Caco-2 (cell line): ENCODE data around the gene EOGT. TPM values are rescaled to one million over a fixed set of nuclear protein-coding genes. Genes with fewer than 3 reads are reported as not detected.

Experiments used
- BruUV-seq: library from RNA; stranded (reverse); fragments of 400-500 nt; replicated peaks from 2 replicates; lab custom pipeline; 2021; lab: Mats Ljungman, UMichigan
- CTCF ChIA-PET: fragments of 300-600 bp; sonication (Branson Sonifier 250); formaldehyde crosslinking; loops from one replicate; lab custom pipeline; 2022; ENCODE audit warnings: antibody characterized with exemption; lab: Charles Lee
- POLR2A ChIA-PET: fragments of 300-600 bp; sonication (Branson Sonifier 250); formaldehyde crosslinking; loops from one replicate; lab custom pipeline; 2022; ENCODE audit warnings: antibody characterized with exemption; lab: Charles Lee
- DNase-seq, 2 experiments: peaks; one replicate each; pipeline versions ENCODE4 v3.0.0 to v3.0.0-alpha.2; 2020 to 2022
- H3K27me3 ChIP-seq: replicated peaks from 2 replicates; pipeline ENCODE4 v1.6.0; 2011; ENCODE audit warnings: low read length; ENCODE audit not compliant: control insufficient read depth, insufficient read depth
- H3K36me3 ChIP-seq: 2 replicates; pipeline ENCODE4 v1.5.1; 2011; ENCODE audit warnings: low read length; ENCODE audit not compliant: control insufficient read depth, insufficient read depth
- H3K4me1 ChIP-seq: fragments of 250-450 bp; sonication (Bioruptor Pico); 2 replicates; pipeline ENCODE4 v1.5.1; 2020; ENCODE audit warnings: mild to moderate bottlenecking
- H3K4me3 ChIP-seq: 2 replicates; pipeline ENCODE4 v1.5.1; 2011; ENCODE audit warnings: low read depth, mild to moderate bottlenecking, control low read depth, low read length
- H3K9me3 ChIP-seq: fragments of 250-450 bp; sonication (Bioruptor Pico); 2 replicates; pipeline ENCODE4 v1.5.1; 2020; ENCODE audit warnings: mild to moderate bottlenecking, moderate library complexity
- H3K27ac Mint-ChIP-seq: one replicate; pipeline ENCODE4 v1.8.0; 2022; ENCODE audit warnings: mixed read lengths; ENCODE audit not compliant: unreplicated experiment
- H3K27me3 Mint-ChIP-seq: one replicate; pipeline ENCODE4 v1.8.0; 2022; ENCODE audit warnings: mixed read lengths; ENCODE audit not compliant: insufficient read depth, unreplicated experiment
- H3K36me3 Mint-ChIP-seq: one replicate; pipeline ENCODE4 v1.8.0; 2022; ENCODE audit warnings: mild to moderate bottlenecking, mixed read lengths; ENCODE audit not compliant: insufficient read depth, unreplicated experiment
- H3K4me1 Mint-ChIP-seq: one replicate; pipeline ENCODE4 v1.8.0; 2022; ENCODE audit warnings: low read depth, mixed read lengths; ENCODE audit not compliant: unreplicated experiment
- H3K4me3 Mint-ChIP-seq: one replicate; pipeline ENCODE4 v1.8.0; 2022; ENCODE audit warnings: mild to moderate bottlenecking, moderate library complexity, mixed read lengths; ENCODE audit not compliant: unreplicated experiment
- H3K9me3 Mint-ChIP-seq: one replicate; pipeline ENCODE4 v1.8.0; 2022; ENCODE audit warnings: mixed read lengths; ENCODE audit not compliant: unreplicated experiment
- intact Hi-C: fragments of 100-400 bp; cut with micrococcal nuclease; formaldehyde crosslinking; loops from one replicate; pipeline ENCODE4 v1.10.0; 2022; ENCODE audit not compliant: unreplicated experiment
- total RNA-seq: library from RNA; stranded (reverse); gene quantifications from 2 replicates; pipeline ENCODE4 v1.2.3, GENCODE V29; 2022
- TF ChIP-seq, protein P1 (sequence below), 2 experiments: fragments of 200-600 bp in 1 of 2; IDR thresholded peaks; 1 replicate in 1 of 2; 2 replicates in 1 of 2; pipeline versions ENCODE4 v1.5.1 to v1.8.0; 2011 to 2022; ENCODE audit warnings: antibody characterized with exemption in 1 of 2, control low read depth in 1 of 2, inconsistent platforms in 1 of 2, low read depth in 1 of 2, low read length in 1 of 2, mild to moderate bottlenecking in 1 of 2, moderate library complexity in 1 of 2; ENCODE audit not compliant: insufficient read depth in 1 of 2, severe bottlenecking in 1 of 2, unreplicated experiment in 1 of 2

Gene EOGT
- total RNA-seq, 1 experiment from 2014 or later, result 16.1 TPM

DNA sequence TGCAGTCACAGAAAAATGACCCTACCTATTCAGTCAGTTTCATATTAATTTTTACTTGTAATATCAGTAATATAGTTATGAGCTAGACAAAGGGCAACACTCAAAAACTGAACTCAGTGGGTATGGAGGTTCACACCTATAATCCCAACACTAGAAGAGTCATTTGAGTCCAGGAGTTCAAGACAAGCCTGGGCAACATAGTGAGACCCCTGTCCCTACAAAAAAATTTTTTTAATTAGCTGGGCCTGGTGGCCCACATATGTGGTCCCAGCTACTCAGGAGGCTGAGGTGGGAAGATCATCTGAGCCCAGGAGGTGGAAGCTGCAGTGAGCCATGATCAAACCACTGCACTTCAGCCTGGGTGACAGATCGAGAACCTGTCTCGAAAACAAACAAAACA lies 35.5 kb upstream of the EOGT start:
- ChIA-PET CTCF (no interaction called here), POLR2A (no interaction called here)
- Mint-ChIP-seq H3K27me3 (no peaks in the 10 kb centered on the region), H3K9me3 (no peaks in the 10 kb centered on the region), H3K36me3 (peaks cover 53% of the 10 kb centered on the region), H3K4me3 (no peak overlapping the region), H3K27ac (no peak overlapping the region), H3K4me1 (peaks cover 7% of the 10 kb centered on the region)
- peaks cover 8% of the 10 kb centered on the region for H3K4me1 ChIP-seq
- TF ChIP-seq, protein P1, sequence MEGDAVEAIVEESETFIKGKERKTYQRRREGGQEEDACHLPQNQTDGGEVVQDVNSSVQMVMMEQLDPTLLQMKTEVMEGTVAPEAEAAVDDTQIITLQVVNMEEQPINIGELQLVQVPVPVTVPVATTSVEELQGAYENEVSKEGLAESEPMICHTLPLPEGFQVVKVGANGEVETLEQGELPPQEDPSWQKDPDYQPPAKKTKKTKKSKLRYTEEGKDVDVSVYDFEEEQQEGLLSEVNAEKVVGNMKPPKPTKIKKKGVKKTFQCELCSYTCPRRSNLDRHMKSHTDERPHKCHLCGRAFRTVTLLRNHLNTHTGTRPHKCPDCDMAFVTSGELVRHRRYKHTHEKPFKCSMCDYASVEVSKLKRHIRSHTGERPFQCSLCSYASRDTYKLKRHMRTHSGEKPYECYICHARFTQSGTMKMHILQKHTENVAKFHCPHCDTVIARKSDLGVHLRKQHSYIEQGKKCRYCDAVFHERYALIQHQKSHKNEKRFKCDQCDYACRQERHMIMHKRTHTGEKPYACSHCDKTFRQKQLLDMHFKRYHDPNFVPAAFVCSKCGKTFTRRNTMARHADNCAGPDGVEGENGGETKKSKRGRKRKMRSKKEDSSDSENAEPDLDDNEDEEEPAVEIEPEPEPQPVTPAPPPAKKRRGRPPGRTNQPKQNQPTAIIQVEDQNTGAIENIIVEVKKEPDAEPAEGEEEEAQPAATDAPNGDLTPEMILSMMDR (IDR thresholded peaks at IDR 0.05; ENCODE audit: insufficient read depth in 1 of 2, low read depth in 1 of 2, low read length in 1 of 2, severe bottlenecking in 1 of 2, unreplicated experiment in 1 of 2), result no peak
- H3K36me3 ChIP-seq, result peaks cover 2% of the 10 kb centered on the region; the same call in 1 of the 2 replicates
- no TSS peak for BruUV-seq
- no peak overlapping the region for H3K4me3 ChIP-seq
- H3K9me3 ChIP-seq, result no peaks in the 10 kb centered on the region
- intact Hi-C loops, result no loop called here
- DNase-seq, result no peak
- no peaks in the 10 kb centered on the region for H3K27me3 ChIP-seq

GRCh38 chr3:69044608-69045007 lies 31.1 kb upstream of the EOGT start:
- H3K36me3 Mint-ChIP-seq, result peaks cover 50% of the 10 kb centered on the region
- TF ChIP-seq, protein P1 (IDR thresholded peaks at IDR 0.05; ENCODE audit: insufficient read depth in 1 of 2, low read depth in 1 of 2, low read length in 1 of 2, severe bottlenecking in 1 of 2, unreplicated experiment in 1 of 2), result no peak
- CTCF ChIA-PET, result no interaction called here

GRCh38 chr3:69033470-69033869 lies 20.0 kb upstream of the EOGT start:
- CTCF ChIA-PET, result no interaction called here
- POLR2A ChIA-PET, result no interaction called here

More at GRCh38 chr3:69044608-69045007, 31.1 kb upstream of the EOGT start:
- Mint-ChIP-seq H3K27ac (no peak overlapping the region), H3K9me3 (no peaks in the 10 kb centered on the region), H3K4me1 (no peaks in the 10 kb centered on the region), H3K27me3 (no peaks in the 10 kb centered on the region), H3K4me3 (no peak overlapping the region)
- POLR2A ChIA-PET, result no interaction called here
- Histone ChIP-seq H3K9me3 (no peaks in the 10 kb centered on the region), H3K36me3 (peaks cover 2% of the 10 kb centered on the region; the same call in 1 of the 2 replicates), H3K27me3 (no peaks in the 10 kb centered on the region), H3K4me1 (no peaks in the 10 kb centered on the region), H3K4me3 (no peak overlapping the region)
- BruUV-seq, result no TSS peak
- DNase-seq, result no peak
- intact Hi-C loops, result no loop called here

More at GRCh38 chr3:69033470-69033869, 20.0 kb upstream of the EOGT start:
- Mint-ChIP-seq H3K4me1 (no peaks in the 10 kb centered on the region), H3K27me3 (no peaks in the 10 kb centered on the region), H3K36me3 (peaks cover 79% of the 10 kb centered on the region), H3K4me3 (no peak overlapping the region), H3K9me3 (no peaks in the 10 kb centered on the region), H3K27ac (no peak overlapping the region)
- Histone ChIP-seq H3K27me3 (no peaks in the 10 kb centered on the region), H3K4me3 (no peak overlapping the region), H3K9me3 (no peaks in the 10 kb centered on the region), H3K4me1 (no peaks in the 10 kb centered on the region), H3K36me3 (no peaks in the 10 kb centered on the region)
- intact Hi-C loops, result no loop called here
- BruUV-seq, result no TSS peak
- TF ChIP-seq, protein P1 (IDR thresholded peaks at IDR 0.05; ENCODE audit: insufficient read depth in 1 of 2, low read depth in 1 of 2, low read length in 1 of 2, severe bottlenecking in 1 of 2, unreplicated experiment in 1 of 2), result no peak
- DNase-seq, result no peak
